Measurements from ENCODE around the gene TRIM40. TPM values are rescaled to one million over a fixed set of nuclear protein-coding genes. Genes with fewer than 3 reads are reported as not detected.

The TRIM40 gene
- total and polyA plus RNA-seq, 2 of the 13 experiments (the other 11 are each of a cell fraction or from before 2014, with no cell fraction given) = 0.58 TPM; not detected in 1

DNA sequence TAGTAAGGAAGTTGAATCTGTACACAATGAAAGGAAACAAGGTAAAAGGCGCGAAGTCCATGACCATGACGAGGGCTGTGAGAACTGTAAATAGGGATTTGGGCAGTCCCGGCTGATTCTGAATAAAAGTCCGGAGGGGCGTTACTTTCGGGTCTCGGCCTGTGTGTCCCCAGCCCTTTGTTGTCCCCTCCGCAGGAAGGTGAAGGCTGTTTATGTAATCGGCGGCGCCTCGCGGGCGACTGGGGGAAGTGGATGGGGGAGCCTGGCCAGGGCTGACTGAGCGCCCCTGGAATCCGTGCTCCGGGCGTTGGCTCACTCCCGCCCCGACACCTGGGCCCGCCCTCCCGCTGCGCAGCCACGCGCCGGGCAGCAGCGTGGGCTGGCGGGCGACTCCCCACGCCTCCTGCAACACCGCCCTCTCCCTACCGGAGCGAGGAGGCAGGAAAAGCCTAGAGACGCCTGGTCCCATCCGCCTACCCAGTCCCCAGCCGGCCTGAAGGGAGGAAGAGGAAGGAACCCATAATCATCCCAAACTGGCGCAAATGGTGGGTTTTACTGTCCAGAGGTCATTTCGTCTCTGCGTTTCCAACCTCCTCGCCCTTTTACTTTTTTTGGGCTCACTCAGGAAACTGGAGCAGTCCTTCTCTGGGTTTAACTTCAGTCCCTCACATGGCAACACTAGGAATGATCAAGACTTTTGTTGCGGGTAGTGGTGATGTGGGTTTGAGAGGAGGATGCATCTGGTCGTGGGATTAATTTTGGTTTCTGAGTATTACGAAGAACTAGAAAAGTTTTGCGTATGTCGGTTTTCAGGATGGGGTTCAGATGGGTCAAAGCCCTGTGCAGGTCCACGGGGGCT is 35.1 kb upstream of the TRIM40 start (continued):
- TF ChIP-seq TFDP2 (CRISPR knock-in tag; IDR thresholded peaks at IDR 0.05) (peak; percentile 81), ZNF597 (CRISPR knock-in tag; IDR thresholded peaks at IDR 0.05) (no peak), HMGXB4 (CRISPR knock-in tag; IDR thresholded peaks at IDR 0.05; ENCODE audit: borderline replicate concordance in 1 of 2, low read depth in 1 of 2) (peak; percentile 86 to 88; a peak in 3 of 4 replicates), GPBP1L1 (CRISPR knock-in tag; IDR thresholded peaks at IDR 0.05) (no peak), SMC3 (IDR thresholded peaks at IDR 0.05; ENCODE audit: low read length) (no peak), ZNF432 (CRISPR knock-in tag; IDR thresholded peaks at IDR 0.05; ENCODE audit: borderline replicate concordance) (no peak), MED13 (CRISPR knock-in tag; IDR thresholded peaks at IDR 0.05) (no peak), ZMYM4 (CRISPR knock-in tag; IDR thresholded peaks at IDR 0.05) (peak; percentile 80), TRIM22 (IDR thresholded peaks at IDR 0.05) (no peak), ZFP82 (CRISPR knock-in tag; IDR thresholded peaks at IDR 0.05; ENCODE audit: borderline replicate concordance) (no peak), REL (CRISPR knock-in tag; conservative IDR thresholded peaks at IDR 0.05) (peak; percentile 85), SRY (CRISPR knock-in tag; IDR thresholded peaks at IDR 0.05) (peak; percentile 81), RBAK (CRISPR knock-in tag; IDR thresholded peaks at IDR 0.05) (no peak), HHEX (CRISPR knock-in tag; IDR thresholded peaks at IDR 0.05) (0 out of 2 replicates have a peak, but pooled peaks have one; percentile 6), GFI1 (CRISPR knock-in tag; IDR thresholded peaks at IDR 0.05; ENCODE audit: borderline replicate concordance) (no peak; the same call in 1 of the 2 replicates), SKIL (CRISPR knock-in tag; IDR thresholded peaks at IDR 0.05; ENCODE audit: borderline replicate concordance) (peak; percentile 93), SMAD1 (CRISPR knock-in tag; IDR thresholded peaks at IDR 0.05; ENCODE audit: borderline replicate concordance, low read depth) (0 out of 2 replicates have a peak, but pooled peaks have one; percentile 63)

Data from HepG2 (cell line).